HG03575 (cell line): ENCODE data around the gene CDC25B.

Source experiments
- ATAC-seq: cut with Tn5 transposase; IDR thresholded peaks from one replicate; pipeline ENCODE4 v1.9.1; 2021; ENCODE audit not compliant: unreplicated experiment, insufficient number of reproducible peaks, low FRiP score; ENCODE audit errors: extremely low read depth

CDC25B gene

DNA sequence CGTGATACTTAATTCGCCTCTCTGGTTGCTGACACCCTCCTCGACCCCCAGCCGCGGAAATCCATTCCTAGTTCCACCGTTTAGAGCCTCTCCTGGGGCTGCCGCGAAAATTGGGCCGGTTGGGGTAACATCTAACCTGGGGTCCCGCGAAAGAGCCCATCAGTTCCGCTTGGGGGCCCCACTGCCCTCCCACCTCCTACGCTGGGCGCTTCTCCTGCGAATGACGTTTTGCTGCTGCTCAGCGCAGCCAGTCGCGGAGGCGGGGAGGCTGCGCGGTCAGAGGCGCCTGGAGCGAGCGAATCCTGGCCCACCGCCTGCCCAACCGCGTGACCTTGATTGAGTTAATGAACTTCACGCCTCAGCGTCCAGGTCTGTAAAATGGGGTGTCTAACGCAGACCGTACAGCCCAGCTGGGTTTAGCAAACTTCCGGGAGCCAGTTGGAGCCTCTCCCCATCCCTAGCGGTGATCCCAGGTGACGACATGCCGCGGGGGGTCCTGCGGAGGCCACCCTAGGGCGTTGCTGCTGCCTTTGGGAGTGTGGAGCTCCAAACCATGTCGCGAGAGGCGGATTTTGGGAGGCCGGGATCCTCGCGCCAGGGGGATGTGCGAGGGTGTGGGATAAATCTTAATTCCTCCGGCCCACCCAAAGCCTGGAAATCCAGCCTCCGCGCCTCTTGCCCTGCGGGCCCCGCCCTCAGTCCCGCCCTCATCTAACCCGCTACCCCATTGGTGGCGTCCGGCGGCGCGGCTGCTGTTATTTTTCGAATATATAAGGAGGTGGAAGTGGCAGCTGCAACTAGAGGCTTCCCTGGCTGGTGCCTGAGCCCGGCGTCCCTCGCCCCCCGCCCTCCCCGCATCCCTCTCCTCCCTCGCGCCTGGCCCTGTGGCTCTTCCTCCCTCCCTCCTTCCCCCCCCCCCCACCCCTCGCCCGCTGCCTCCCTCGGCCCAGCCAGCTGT lies at the start of gene CDC25B:
Gene CDC25B, plus strand, starts transcription at position 800 of the 958 bp plus-strand sequence. CDS start 222 bp downstream, outside the sequence.
- peak; percentile 32 for ATAC-seq

GRCh38 chr20:3747471-3747870 lies 48.6 kb upstream of the CDC25B start:
- ATAC-seq: no peak

- no peak for ATAC-seq
Measured at GRCh38 chr20:3748073-3748472, 48.0 kb upstream of the CDC25B start.

GRCh38 chr20:3749087-3749688 lies 46.9 kb upstream of the CDC25B start:
- ATAC-seq: no peak

DNA sequence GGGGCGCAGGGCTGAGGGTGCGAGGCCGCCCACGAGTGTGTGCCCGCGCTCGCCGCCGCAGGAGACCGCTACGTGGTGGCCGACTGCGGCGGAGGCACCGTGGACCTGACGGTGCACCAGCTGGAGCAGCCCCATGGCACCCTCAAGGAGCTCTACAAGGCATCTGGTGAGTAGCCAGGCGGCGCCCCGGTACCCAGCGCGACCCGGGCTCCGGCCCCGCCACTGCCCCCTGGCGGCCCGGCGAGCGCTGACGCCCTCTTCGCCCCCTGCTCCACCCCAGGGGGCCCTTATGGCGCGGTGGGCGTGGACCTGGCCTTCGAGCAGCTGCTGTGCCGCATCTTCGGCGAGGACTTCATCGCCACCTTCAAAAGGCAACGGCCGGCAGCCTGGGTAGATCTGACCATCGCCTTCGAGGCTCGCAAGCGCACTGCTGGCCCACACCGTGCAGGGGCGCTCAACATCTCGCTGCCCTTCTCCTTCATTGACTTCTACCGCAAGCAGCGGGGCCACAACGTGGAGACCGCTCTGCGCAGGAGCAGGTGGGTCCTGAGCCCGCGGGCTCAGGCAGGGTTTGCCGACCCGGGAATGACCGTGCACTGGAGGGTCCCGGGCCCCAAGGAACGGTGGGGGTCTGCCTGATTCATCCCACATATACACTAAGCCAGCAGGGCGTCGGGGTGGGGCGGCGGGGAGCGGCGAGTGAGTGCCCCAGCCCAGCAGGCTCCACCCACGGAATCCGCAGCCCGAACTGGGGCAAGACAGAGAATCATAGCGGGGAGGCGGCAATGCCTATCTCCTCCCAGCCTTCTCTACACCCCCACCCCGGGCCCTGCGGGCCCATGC lies 46.2 kb upstream of the CDC25B start:
- no peak for ATAC-seq

DNA sequence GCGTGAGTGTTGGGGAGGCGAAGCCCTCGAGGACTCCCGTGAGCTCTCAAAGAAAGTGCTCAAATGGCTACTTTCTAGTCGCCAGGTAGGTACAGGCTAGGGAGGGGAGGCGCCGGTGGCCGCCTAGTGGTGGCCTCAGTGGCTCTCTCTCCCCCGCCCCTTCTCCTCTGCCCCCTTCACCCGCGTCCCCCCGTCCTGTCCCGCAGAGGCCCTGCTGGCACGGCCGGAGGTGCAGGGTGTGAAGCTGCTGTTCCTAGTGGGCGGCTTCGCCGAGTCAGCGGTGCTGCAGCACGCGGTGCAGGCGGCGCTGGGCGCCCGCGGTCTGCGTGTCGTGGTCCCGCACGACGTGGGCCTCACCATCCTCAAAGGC lies 44.8 kb upstream of the CDC25B start:
- no peak for ATAC-seq

DNA sequence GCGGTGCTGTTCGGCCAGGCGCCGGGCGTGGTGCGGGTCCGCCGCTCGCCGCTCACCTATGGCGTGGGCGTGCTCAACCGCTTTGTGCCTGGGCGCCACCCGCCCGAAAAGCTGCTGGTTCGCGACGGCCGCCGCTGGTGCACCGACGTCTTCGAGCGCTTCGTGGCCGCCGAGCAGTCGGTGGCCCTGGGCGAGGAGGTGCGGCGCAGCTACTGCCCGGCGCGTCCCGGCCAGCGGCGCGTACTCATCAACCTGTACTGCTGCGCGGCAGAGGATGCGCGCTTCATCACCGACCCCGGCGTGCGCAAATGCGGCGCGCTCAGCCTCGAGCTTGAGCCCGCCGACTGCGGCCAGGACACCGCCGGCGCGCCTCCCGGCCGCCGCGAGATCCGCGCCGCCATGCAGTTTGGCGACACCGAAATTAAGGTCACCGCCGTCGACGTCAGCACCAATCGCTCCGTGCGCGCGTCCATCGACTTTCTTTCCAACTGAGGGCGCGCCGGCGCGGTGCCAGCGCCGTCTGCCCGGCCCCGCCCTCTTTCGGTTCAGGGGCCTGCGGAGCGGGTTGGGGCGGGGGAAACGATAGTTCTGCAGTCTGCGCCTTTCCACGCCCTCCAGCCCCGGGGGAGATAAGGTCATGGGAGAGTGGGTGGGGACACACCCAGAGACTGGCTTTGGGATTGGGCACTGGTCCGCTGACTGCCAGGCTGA lies 44.3 kb upstream of the CDC25B start:
- no peak for ATAC-seq

- ATAC-seq: no peak
Measured at GRCh38 chr20:3752386-3752759, 43.7 kb upstream of the CDC25B start.

- no peak for ATAC-seq
Measured at GRCh38 chr20:3753098-3753497, 43.0 kb upstream of the CDC25B start.

- no peak for ATAC-seq
Measured at GRCh38 chr20:3753501-3754275, 42.4 kb upstream of the CDC25B start.

- ATAC-seq: no peak
Measured at GRCh38 chr20:3754276-3754630, 41.9 kb upstream of the CDC25B start.

GRCh38 chr20:3755269-3755668 lies 40.8 kb upstream of the CDC25B start:
- no peak for ATAC-seq

- no peak for ATAC-seq
Measured at GRCh38 chr20:3755814-3756480, 40.2 kb upstream of the CDC25B start.

GRCh38 chr20:3757268-3757667 lies 38.8 kb upstream of the CDC25B start:
- ATAC-seq: no peak

GRCh38 chr20:3758566-3758965 lies 37.5 kb upstream of the CDC25B start:
- ATAC-seq: no peak

DNA sequence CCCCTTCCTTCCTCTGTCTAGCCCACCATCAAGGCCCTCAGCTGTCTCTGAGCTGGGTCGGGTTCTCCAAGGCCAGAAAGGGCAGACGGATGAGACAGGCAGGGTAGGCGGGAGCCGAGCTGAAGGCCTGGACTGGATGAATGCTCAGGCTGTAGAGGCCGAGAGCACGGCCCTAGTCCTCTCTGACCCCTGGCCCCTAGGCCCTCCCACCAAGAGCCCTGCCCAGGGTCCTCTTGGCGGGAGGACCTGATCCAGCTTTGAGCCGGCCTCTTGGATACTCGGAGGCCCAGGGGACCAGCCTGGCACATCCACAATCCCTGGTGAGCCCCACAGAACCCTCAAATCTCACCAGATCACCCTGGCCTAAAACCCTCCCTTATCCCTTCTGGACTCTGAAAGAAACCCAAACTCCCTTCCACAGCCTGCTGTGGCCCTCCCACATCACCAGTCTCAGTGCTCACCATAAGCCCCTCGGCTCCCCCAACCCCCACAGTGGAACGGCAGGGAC lies 36.7 kb upstream of the CDC25B start:
- no peak for ATAC-seq

DNA sequence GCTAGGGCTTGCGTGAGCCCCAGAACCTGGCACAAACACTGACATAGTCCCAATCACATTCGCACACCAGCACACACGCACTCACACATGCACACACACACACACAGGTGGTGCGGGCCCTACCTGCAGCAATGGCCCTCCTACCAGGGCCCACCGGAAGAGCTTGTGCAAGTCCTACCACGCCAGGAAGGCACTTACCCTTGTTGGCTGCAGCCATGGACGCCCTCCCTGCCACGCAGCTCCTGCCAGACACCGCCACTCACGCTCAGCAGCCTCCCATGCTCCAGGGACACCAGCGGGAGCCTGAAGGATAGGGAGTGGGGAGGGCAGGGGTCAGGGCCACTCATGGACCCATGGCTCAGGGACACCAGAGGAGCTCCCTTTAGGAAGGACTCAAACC lies 36.2 kb upstream of the CDC25B start:
- ATAC-seq: no peak
